Prostate gland (tissue), 2 donors: Measurements from ENCODE around the gene ALX1.
"Not testable (repeated sequence)": the region's sequence is repeated elsewhere in the genome, so short reads cannot be mapped to it uniquely, and the experiment has no call there.

Experiments used
- CTCF ChIP-seq, 4 experiments: fragments of 200-600 bp in 2 of 4; fragments of 450-650 bp in 2 of 4; sonication (generic) in 2 of 4; IDR thresholded peaks; 1 replicate in 3 of 4; 2 replicates in 1 of 4; pipeline ENCODE4 v1.5.1; 2016 to 2019; ENCODE audit warnings: antibody characterized with exemption in 4 of 4, mild to moderate bottlenecking in 2 of 4, moderate library complexity in 2 of 4
- POLR2AphosphoS5 ChIP-seq: sonication (generic); formaldehyde crosslinking; IDR thresholded peaks from one replicate; pipeline ENCODE4 v1.6.1; 2017; ENCODE audit warnings: antibody characterized with exemption

DNA sequence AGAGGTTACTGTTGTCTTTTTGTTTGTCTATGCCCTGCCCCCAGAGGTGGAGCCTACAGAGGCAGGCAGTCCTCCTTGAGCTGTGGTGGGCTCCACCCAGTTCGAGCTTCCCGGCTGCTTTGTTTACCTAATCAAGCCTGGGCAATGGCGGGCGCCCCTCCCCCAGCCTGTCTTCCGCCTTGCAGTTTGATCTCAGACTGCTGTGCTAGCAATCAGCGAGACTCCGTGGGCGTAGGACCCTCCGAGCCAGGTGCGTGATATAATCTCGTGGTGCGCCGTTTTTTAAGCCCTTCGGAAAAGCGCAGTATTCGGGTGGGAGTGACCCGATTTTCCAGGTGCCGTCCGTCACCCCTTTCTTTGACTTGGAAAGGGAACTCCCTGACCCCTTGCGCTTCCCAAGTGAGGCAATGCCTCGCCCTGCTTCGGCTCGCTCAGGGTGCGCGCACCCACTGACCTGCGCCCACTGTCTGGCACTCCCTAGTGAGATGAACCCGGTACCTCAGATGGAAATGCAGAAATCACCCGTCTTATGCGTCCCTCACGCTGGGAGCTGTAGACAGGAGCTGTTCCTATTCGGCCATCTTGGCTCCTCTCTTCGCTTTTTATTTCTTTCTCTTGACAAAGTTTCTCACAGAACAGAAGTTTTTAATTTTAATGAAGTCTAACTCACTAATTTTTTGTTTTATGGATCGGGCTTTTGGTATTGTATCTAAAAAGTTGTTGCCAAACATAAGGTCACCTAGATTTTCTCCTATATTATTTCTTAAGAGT lies 38.0 kb downstream of the ALX1 start:
- TF ChIP-seq POLR2AphosphoS5; CTCF (IDR thresholded peaks at IDR 0.05): not testable (repeated sequence)
